ENCODE measurements around the gene TMEM30A. TPM values are rescaled to one million over a fixed set of nuclear protein-coding genes. Genes with fewer than 3 reads are reported as not detected.

Gene TMEM30A
- total RNA-seq, 1 donor from 2014 or later = 178 TPM

DNA sequence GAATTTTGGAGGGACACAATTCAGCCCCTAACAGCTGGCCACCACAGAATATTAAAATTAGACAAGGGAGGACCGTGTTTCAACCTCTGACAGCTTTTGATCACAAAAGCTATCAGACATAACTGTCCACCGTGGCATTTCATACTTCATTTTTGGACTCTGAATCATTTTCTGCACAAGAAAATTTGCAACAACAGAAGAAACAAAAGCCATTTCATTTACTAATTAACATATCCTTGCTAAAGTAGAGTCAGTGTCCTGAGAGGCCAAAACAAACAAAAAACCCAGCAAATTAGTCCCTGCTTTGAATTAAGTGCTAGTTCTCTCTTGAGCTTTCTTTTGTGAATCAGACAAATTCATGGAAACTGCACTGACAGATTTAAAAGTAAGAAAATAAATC, 61.2 kb downstream of the TMEM30A start:
- Histone ChIP-seq H3K4me1 (no peaks in the 10 kb centered on the region), H3K36me3 (no peaks in the 10 kb centered on the region), H3K27ac (no peak overlapping the region), H3K27me3 (ENCODE audit: low read depth) (no peaks in the 10 kb centered on the region), H3K9me3 (no peaks in the 10 kb centered on the region), H3K4me3 (no peak overlapping the region)
- DNase-seq (no peak), ATAC-seq (no peak)
- intact Hi-C loops (cut with DNase I) = no loop called here
- TF ChIP-seq, protein P1, sequence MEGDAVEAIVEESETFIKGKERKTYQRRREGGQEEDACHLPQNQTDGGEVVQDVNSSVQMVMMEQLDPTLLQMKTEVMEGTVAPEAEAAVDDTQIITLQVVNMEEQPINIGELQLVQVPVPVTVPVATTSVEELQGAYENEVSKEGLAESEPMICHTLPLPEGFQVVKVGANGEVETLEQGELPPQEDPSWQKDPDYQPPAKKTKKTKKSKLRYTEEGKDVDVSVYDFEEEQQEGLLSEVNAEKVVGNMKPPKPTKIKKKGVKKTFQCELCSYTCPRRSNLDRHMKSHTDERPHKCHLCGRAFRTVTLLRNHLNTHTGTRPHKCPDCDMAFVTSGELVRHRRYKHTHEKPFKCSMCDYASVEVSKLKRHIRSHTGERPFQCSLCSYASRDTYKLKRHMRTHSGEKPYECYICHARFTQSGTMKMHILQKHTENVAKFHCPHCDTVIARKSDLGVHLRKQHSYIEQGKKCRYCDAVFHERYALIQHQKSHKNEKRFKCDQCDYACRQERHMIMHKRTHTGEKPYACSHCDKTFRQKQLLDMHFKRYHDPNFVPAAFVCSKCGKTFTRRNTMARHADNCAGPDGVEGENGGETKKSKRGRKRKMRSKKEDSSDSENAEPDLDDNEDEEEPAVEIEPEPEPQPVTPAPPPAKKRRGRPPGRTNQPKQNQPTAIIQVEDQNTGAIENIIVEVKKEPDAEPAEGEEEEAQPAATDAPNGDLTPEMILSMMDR (IDR thresholded peaks at IDR 0.05) = no peak

DNA sequence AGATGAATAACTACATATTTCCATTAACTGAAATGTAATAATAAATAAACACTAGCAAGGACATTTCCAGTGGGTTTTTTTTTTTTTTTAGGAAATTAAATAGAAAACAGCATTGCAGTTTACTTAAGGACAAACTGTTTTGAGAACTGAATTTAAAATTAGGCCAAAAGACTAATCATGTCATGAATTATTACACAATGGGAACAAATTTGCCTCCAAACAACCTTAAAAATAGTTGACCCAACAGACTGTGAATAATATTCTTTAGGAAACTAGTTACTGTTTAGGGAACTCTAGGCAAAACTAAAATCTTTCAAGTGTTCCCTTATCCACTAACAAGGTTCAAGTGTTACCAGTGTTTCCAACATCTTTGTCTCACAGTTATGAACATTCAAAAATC, 62.3 kb downstream of the TMEM30A start:
- no peaks in the 10 kb centered on the region for H3K27me3 ChIP-seq (ENCODE audit: low read depth)
- intact Hi-C loops (cut with DNase I) = no loop called here
- ATAC-seq = no peak
- H3K4me3 ChIP-seq = no peak overlapping the region
- H3K36me3 ChIP-seq = no peaks in the 10 kb centered on the region
- no peak overlapping the region for H3K27ac ChIP-seq
- H3K9me3 ChIP-seq = no peaks in the 10 kb centered on the region
- no peak for DNase-seq
- TF ChIP-seq, protein P1 (IDR thresholded peaks at IDR 0.05) = no peak
- H3K4me1 ChIP-seq = peaks cover 5% of the 10 kb centered on the region

DNA sequence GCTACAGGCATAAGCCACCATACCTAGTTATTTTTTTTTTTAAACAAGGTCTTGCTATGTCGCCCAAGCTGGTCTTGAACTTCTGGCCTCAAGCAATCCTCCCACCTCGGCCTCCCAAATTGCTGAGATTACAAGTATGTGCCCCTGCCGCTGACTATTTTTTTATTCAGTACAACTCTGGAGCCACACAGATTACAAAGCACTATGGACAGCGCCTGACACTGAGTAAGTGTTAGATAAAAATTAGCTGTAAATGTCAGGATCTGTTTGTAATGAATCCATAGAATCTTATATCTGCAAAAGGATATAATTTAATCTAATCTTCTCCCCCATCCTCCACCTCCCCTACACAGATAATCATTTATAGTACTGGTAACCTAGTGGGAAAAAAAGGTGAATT, 63.5 kb downstream of the TMEM30A start:
- DNase-seq (no peak), ATAC-seq (no peak)
- TF ChIP-seq, protein P1 (IDR thresholded peaks at IDR 0.05) = no peak
- peaks cover 5% of the 10 kb centered on the region for H3K4me1 ChIP-seq
- no peaks in the 10 kb centered on the region for H3K9me3 ChIP-seq
- no peak overlapping the region for H3K4me3 ChIP-seq
- no peak overlapping the region for H3K27ac ChIP-seq
- intact Hi-C loops (cut with DNase I) = no loop called here
- H3K27me3 ChIP-seq (ENCODE audit: low read depth) = no peaks in the 10 kb centered on the region
- no peaks in the 10 kb centered on the region for H3K36me3 ChIP-seq

DNA sequence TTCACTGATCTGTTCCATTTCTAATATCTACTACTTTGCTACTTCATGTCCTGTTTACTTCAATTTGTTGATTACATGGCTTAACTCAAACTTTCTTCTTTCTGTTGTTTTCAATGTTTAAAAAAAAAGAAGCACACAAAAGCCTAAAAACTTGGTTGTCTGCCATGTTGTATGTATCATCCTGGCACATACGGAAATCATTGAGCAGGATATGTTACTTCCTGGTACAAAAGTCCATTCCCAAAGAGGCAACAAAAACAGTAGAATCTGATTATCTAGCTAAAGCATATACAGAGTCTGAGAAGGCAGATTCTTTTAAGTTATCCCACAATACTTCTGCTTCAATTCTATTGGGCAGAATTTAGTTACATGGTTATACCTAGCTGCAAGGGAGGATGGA, 64.2 kb downstream of the TMEM30A start:
- Histone ChIP-seq H3K4me1 (peaks cover 5% of the 10 kb centered on the region), H3K27ac (no peak overlapping the region), H3K36me3 (no peaks in the 10 kb centered on the region), H3K9me3 (no peaks in the 10 kb centered on the region), H3K27me3 (ENCODE audit: low read depth) (no peaks in the 10 kb centered on the region), H3K4me3 (no peak overlapping the region)
- DNase-seq = no peak
- intact Hi-C loops (cut with DNase I) = no loop called here
- no peak for ATAC-seq
- TF ChIP-seq, protein P1 (IDR thresholded peaks at IDR 0.05) = no peak

DNA sequence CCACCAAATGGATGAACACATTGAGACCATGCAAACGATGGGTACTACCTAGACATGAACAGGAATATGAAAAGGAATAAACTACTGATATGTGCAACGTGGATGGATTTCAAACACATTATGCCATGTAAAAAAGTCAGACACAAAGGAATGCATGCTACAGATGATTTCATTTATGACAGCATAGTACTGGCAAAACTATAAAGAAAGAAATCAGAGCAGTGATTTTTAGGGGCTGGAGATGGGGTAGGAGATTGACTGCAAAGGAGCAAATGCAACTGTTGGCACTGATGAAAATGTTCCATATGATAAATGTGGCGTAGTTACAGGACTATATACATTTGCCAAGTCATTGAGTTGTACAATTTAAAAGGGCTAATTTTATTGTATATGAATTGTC, 65.3 kb downstream of the TMEM30A start:
- DNase-seq = no peak
- Histone ChIP-seq H3K4me3 (no peak overlapping the region), H3K27ac (no peak overlapping the region), H3K4me1 (peaks cover 5% of the 10 kb centered on the region), H3K36me3 (no peaks in the 10 kb centered on the region), H3K9me3 (no peaks in the 10 kb centered on the region), H3K27me3 (ENCODE audit: low read depth) (no peaks in the 10 kb centered on the region)
- TF ChIP-seq, protein P1 (IDR thresholded peaks at IDR 0.05) = no peak
- intact Hi-C loops (cut with DNase I) = no loop called here
- ATAC-seq = no peak

DNA sequence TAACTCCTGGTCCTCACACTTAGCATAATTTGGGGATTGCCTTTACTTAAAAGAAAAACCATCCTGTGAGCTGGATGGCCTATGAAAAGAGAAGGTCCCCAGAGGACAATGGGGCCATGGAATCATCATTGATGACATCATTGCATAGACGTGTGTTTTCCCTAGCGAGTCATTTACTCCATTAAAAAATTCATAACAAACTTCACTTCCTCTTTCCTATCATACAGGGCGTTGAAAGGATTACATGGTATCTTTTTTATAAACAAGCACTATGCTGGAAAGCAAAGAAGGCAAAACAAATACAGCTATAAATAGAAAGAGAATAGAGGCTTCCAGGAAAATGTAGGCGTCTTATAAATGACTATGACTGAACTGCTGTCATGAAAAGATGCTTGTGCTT, 67.4 kb downstream of the TMEM30A start:
- H3K4me3 ChIP-seq = no peak overlapping the region
- DNase-seq = no peak
- ATAC-seq = peak in 1 of 2 donors; percentile 28
- H3K9me3 ChIP-seq = no peaks in the 10 kb centered on the region
- no peak overlapping the region for H3K27ac ChIP-seq
- H3K4me1 ChIP-seq = peaks cover 5% of the 10 kb centered on the region
- H3K36me3 ChIP-seq = no peaks in the 10 kb centered on the region
- no peaks in the 10 kb centered on the region for H3K27me3 ChIP-seq (ENCODE audit: low read depth)
- intact Hi-C loops (cut with DNase I) = no loop called here
- TF ChIP-seq, protein P1 (IDR thresholded peaks at IDR 0.05) = no peak
